Tongue (tissue), 2 donors: Measurements from ENCODE around the gene NAA30. TPM values are rescaled to one million over a fixed set of nuclear protein-coding genes. Genes with fewer than 3 reads are reported as not detected.
"Not testable (repeated sequence)": the region's sequence is repeated elsewhere in the genome, so short reads cannot be mapped to it uniquely, and the experiment has no call there.

Source experiments
- DNase-seq: peaks from one replicate; pipeline ENCODE4 v3.0.0-alpha.2; 2015
- total RNA-seq: library from RNA; depleted of rRNA; stranded (reverse); fragments of >200 nt; gene quantifications from one replicate; pipeline ENCODE4 v1.2.3, GENCODE V29; 2014

Gene NAA30
- total RNA-seq: 38.4 TPM

GRCh38 chr14:57390037-57390805 is at the start of gene NAA30:
Gene NAA30 (plus strand): TSS chr14:57390586. CDS start chr14:57390958, 372 bp downstream.
- DNase-seq: peak; percentile 98

- not testable (repeated sequence) for DNase-seq
These were observed 46.7 kb upstream of the NAA30 start for GRCh38 chr14:57343545-57344297.

GRCh38 chr14:57345106-57345505 is 45.3 kb upstream of the NAA30 start:
- DNase-seq: no peak

- DNase-seq: no peak
These were observed 43.6 kb upstream of the NAA30 start for GRCh38 chr14:57346741-57347140.

GRCh38 chr14:57352396-57353170 is 37.8 kb upstream of the NAA30 start:
- peak; percentile 17 for DNase-seq

GRCh38 chr14:57355081-57355800 is 35.1 kb upstream of the NAA30 start:
- no peak for DNase-seq

- no peak for DNase-seq
These were observed 28.0 kb upstream of the NAA30 start for GRCh38 chr14:57362361-57362760.

GRCh38 chr14:57364659-57365450 is 25.5 kb upstream of the NAA30 start:
- no peak for DNase-seq

GRCh38 chr14:57370187-57370586 is 20.2 kb upstream of the NAA30 start:
- DNase-seq: not testable (repeated sequence)

GRCh38 chr14:57371013-57371412 is 19.4 kb upstream of the NAA30 start:
- DNase-seq: no peak

- no peak for DNase-seq
These were observed 15.2 kb upstream of the NAA30 start for GRCh38 chr14:57375156-57375555.

- DNase-seq: no peak
These were observed 11.7 kb upstream of the NAA30 start for GRCh38 chr14:57378661-57379060.

GRCh38 chr14:57380935-57381334 is 9.5 kb upstream of the NAA30 start:
- DNase-seq: no peak

GRCh38 chr14:57382283-57382682 is 8.1 kb upstream of the NAA30 start:
- no peak for DNase-seq

- no peak for DNase-seq
These were observed 7.2 kb upstream of the NAA30 start for GRCh38 chr14:57383125-57383745.

- DNase-seq: no peak
These were observed 2.3 kb upstream of the NAA30 start for GRCh38 chr14:57388067-57388466.

- no peak for DNase-seq
These were observed 745 bp upstream of the NAA30 start for GRCh38 chr14:57389646-57390036.

- DNase-seq: peak; percentile 61
These were observed 575 bp downstream of the NAA30 start for GRCh38 chr14:57390806-57391516.

GRCh38 chr14:57391517-57392195 is 1.3 kb downstream of the NAA30 start:
- DNase-seq: no peak

GRCh38 chr14:57392830-57393229 is 2.4 kb downstream of the NAA30 start:
- no peak for DNase-seq
